Measurements from ENCODE around the gene DOK5. TPM values are rescaled to one million over a fixed set of nuclear protein-coding genes. Genes with fewer than 3 reads are reported as not detected.

Gene DOK5
- total and polyA plus RNA-seq, 2 of the 4 experiments (the other 2 are of a cell fraction), result 2.8 to 3.9 TPM

GRCh38 chr20:54550776-54551396, 75.5 kb downstream of the DOK5 start:
- in situ Hi-C loops (cut with MboI; ENCODE audit: low sequenced_read_pairs), result no loop called here
- H3K4me1 ChIP-seq (ENCODE audit: control insufficient read depth, insufficient read depth, low read length), result no peaks in the 10 kb centered on the region
- no peak overlapping the region for H4K91ac ChIP-seq (ENCODE audit: insufficient read depth, low read depth, low read length)
- no peak overlapping the region for H3K14ac ChIP-seq (replicated peaks; ENCODE audit: low read depth, low read length)
- no peak overlapping the region for H2BK15ac ChIP-seq (ENCODE audit: low read depth, low read length)
- H3K56ac ChIP-seq (ENCODE audit: extremely low read depth, insufficient read depth, low read length), result no peak overlapping the region
- H3K18ac ChIP-seq (ENCODE audit: low read depth, low read length), result no peak overlapping the region
- H4K5ac ChIP-seq (ENCODE audit: low read depth, low read length), result no peak overlapping the region
- H3K4me2 ChIP-seq (ENCODE audit: low read depth, low read length), result no peak overlapping the region
- no peak overlapping the region for H3K23ac ChIP-seq (ENCODE audit: low read depth, low read length)
- H2BK20ac ChIP-seq (ENCODE audit: low read depth, low read length), result no peak overlapping the region
- H3K9me3 ChIP-seq (ENCODE audit: control insufficient read depth, insufficient read depth, low read length), result no peaks in the 10 kb centered on the region
- dilution Hi-C loops (cut with HindIII; ENCODE audit: low sequenced_read_pairs, unreplicated experiment), result no loop called here
- TF ChIP-seq MAZ (IDR thresholded peaks at IDR 0.05; ENCODE audit: borderline replicate concordance, low read depth, low read length), result no peak
- TF ChIP-seq FOS (IDR thresholded peaks at IDR 0.05; ENCODE audit: low read depth, low read length), result 0 out of 2 replicates have a peak, but pooled peaks have one; percentile 34
- BruUV-seq (replicated peaks), result no TSS peak
- H4K20me1 ChIP-seq (ENCODE audit: insufficient read depth, low read length), result no peaks in the 10 kb centered on the region
- no peak overlapping the region for H3K9ac ChIP-seq (ENCODE audit: low read depth, low read length)
- ATAC-seq (ENCODE audit: low read depth) (no peak), DNase-seq (peak; percentile 40)
- no peaks in the 10 kb centered on the region for H3K79me1 ChIP-seq (ENCODE audit: low read depth in 1 of 2, low read length in 2 of 2)
- no peaks in the 10 kb centered on the region for H3K36me3 ChIP-seq (ENCODE audit: control insufficient read depth, insufficient read depth, low read length)
- WGBS, 2 experiments (ENCODE audit: extremely low coverage in 2 of 2, insufficient read length in 1 of 2), result no CpG with 5 or more reads among the region's 5 CpGs
- no peaks in the 10 kb centered on the region for H3K27me3 ChIP-seq (ENCODE audit: control insufficient read depth, insufficient read depth, low read length)
- no peak overlapping the region for H2AK5ac ChIP-seq (ENCODE audit: low read depth, low read length)
- H2BK120ac ChIP-seq (ENCODE audit: low read depth, low read length), result no peak overlapping the region
- H3K4me3 ChIP-seq (ENCODE audit: insufficient read depth, low read depth, low read length), result no peak overlapping the region
- no peak overlapping the region for H2AK9ac ChIP-seq (replicated peaks; ENCODE audit: low read depth, low read length, poor library complexity)
- intact Hi-C loops (cut with micrococcal nuclease), result no loop called here
- ChIA-PET POLR2A (ENCODE audit: unreplicated experiment) (no interaction called here), CTCF (no interaction called here)
- no peaks in the 10 kb centered on the region for H3K9me1 ChIP-seq (ENCODE audit: insufficient read depth, low read length)
- H2BK5ac ChIP-seq (ENCODE audit: low read depth, low read length, poor library complexity, severe bottlenecking), result no peak overlapping the region
- no peak overlapping the region for H3K4ac ChIP-seq (ENCODE audit: low read depth, low read length)
- H3K27ac ChIP-seq (ENCODE audit: insufficient read depth, low read length), result no peak overlapping the region
- no peak overlapping the region for H4K8ac ChIP-seq (ENCODE audit: low read depth in 2 of 2, low read length in 2 of 2)
- H2AFZ ChIP-seq (replicated peaks; ENCODE audit: low read length, poor library complexity), result no peak overlapping the region
